ENCODE results near the gene YJEFN3. TPM values are rescaled to one million over a fixed set of nuclear protein-coding genes. Genes with fewer than 3 reads are reported as not detected.

The YJEFN3 gene
- total RNA-seq, 1 experiment from 2014 or later, result 1.9 TPM

DNA sequence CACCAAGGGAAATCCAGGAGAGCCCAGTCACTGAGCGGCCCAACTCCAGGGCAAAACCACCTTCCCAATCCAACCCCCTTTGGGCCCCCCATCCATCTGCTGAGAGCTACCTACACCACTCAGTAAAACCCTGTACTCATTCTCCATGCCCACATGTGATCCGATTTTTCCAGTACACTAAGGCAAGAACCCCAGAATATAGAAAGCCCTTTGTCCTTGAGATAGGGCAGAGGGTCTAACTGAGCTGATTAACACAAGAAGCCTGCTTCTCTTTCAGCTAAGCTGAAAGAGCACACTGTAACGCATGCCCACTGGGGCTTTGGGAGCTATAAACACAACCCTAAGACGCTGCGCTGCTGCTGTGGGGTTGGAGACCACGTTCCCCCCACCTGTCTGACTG lies 53.8 kb downstream of the YJEFN3 start:
- no peak overlapping the region for H3K4me3 ChIP-seq
- H3K36me3 ChIP-seq, result no peaks in the 10 kb centered on the region
- H3K4me1 ChIP-seq, result peaks cover 8% of the 10 kb centered on the region
- no peaks in the 10 kb centered on the region for H3K27me3 ChIP-seq
- DNase-seq, result no peak
- H3K27ac ChIP-seq, result no peak overlapping the region
- no peaks in the 10 kb centered on the region for H3K9me3 ChIP-seq (replicated peaks)

DNA sequence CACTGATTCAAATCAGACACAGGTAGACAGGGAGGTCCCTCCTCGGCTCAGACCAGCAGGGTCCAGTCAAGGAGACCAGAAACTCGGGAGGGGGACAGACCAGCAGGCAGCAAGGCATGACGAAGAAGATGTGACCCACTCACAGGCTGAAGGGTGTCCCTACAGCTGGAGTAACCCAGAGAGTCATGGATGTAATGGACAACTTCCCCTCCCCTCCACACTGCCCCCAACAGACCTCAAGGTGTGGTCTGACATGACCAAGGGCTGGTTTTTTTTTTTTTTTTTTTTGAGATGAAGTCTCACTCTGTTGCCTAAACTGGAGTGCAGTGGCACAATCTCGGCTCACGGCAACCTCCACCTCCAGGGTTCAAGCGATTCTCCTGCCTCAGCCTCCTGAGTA lies 55.6 kb downstream of the YJEFN3 start:
- Histone ChIP-seq H3K27me3 (no peaks in the 10 kb centered on the region), H3K4me3 (no peak overlapping the region), H3K4me1 (peaks cover 2% of the 10 kb centered on the region; the same call in 1 of the 2 replicates), H3K9me3 (replicated peaks) (no peaks in the 10 kb centered on the region), H3K36me3 (no peaks in the 10 kb centered on the region), H3K27ac (no peak overlapping the region)
- no peak for DNase-seq

Other genes with a start within 250 kb of the YJEFN3 start
- 35.4 and 40.8 TPM in 2 replicates for gene SUGP1, start 208.4 kb upstream of the YJEFN3 start, total RNA-seq (2014; rRNA removed; shearing (Covaris generic))
- 18.0 and 24.3 TPM in 2 replicates for gene MAU2, start 208.1 kb upstream of the YJEFN3 start, total RNA-seq (2014; rRNA removed; shearing (Covaris generic))
- gene GATAD2A, start 123.2 kb upstream of the YJEFN3 start, total RNA-seq (2014; rRNA removed; shearing (Covaris generic)), result 99.6 and 101 TPM in 2 replicates
- 1.7 and 1.8 TPM in 2 replicates for gene TSSK6, start 13.4 kb upstream of the YJEFN3 start, total RNA-seq (2014; rRNA removed; shearing (Covaris generic))
- gene NDUFA13, start 12.7 kb upstream of the YJEFN3 start, total RNA-seq (2014; rRNA removed; shearing (Covaris generic)), result 158 and 210 TPM in 2 replicates
- gene CILP2, start 9.4 kb downstream of the YJEFN3 start, total RNA-seq (2014; rRNA removed; shearing (Covaris generic)), result 0.94 and 1.1 TPM in 2 replicates
- gene PBX4, start 89.8 kb downstream of the YJEFN3 start, total RNA-seq (2014; rRNA removed; shearing (Covaris generic)), result 3.6 and 3.7 TPM in 2 replicates
- 1.5 and 1.9 TPM in 2 replicates for gene LPAR2, start 99.3 kb downstream of the YJEFN3 start, total RNA-seq (2014; rRNA removed; shearing (Covaris generic))
- 3.2 and 4.6 TPM in 2 replicates for gene GMIP, start 114.7 kb downstream of the YJEFN3 start, total RNA-seq (2014; rRNA removed; shearing (Covaris generic))
- gene ATP13A1, start 134.8 kb downstream of the YJEFN3 start, total RNA-seq (2014; rRNA removed; shearing (Covaris generic)), result 28.8 and 29.3 TPM in 2 replicates
- gene ZNF101, start 139.9 kb downstream of the YJEFN3 start, total RNA-seq (2014; rRNA removed; shearing (Covaris generic)), result 17.9 and 19.5 TPM in 2 replicates
- gene ZNF14, start 204.2 kb downstream of the YJEFN3 start, total RNA-seq (2014; rRNA removed; shearing (Covaris generic)), result 7.8 and 7.9 TPM in 2 replicates